Liver (tissue), 9 donors: ENCODE results near the gene TRHDE. TPM values are rescaled to one million over a fixed set of nuclear protein-coding genes. Genes with fewer than 3 reads are reported as not detected.

Experiments
- DNase-seq: peaks from one replicate; pipeline ENCODE4 v3.0.0-alpha.2; 2017; ENCODE audit warnings: low spot score
- H3K27ac ChIP-seq, 2 donors: one replicate each; pipeline ENCODE4 v1.7.0; 2013; ENCODE audit warnings: inconsistent platforms in 2 of 2, low read length in 2 of 2, control low read depth in 1 of 2, low read depth in 1 of 2, mild to moderate bottlenecking in 1 of 2
- H3K27me3 ChIP-seq, 4 donors: one replicate each; pipeline versions ENCODE4 v1.6.1 to v1.7.0; 2013; ENCODE audit warnings: low read length in 3 of 4, inconsistent platforms in 1 of 4, mild to moderate bottlenecking in 1 of 4, moderate library complexity in 1 of 4; ENCODE audit not compliant: control insufficient read depth in 4 of 4, insufficient read depth in 4 of 4
- H3K36me3 ChIP-seq, 4 donors: one replicate each; pipeline versions ENCODE4 v1.6.1 to v1.7.0; 2013; ENCODE audit warnings: low read length in 3 of 4, mild to moderate bottlenecking in 3 of 4, low read depth in 1 of 4, moderate library complexity in 1 of 4; ENCODE audit not compliant: control insufficient read depth in 4 of 4, insufficient read depth in 3 of 4
- H3K4me1 ChIP-seq, 4 donors: one replicate each; pipeline versions ENCODE4 v1.6.1 to v1.7.0; 2013; ENCODE audit warnings: low read length in 3 of 4, mild to moderate bottlenecking in 3 of 4, moderate library complexity in 1 of 4; ENCODE audit not compliant: control insufficient read depth in 4 of 4, insufficient read depth in 4 of 4
- H3K4me3 ChIP-seq, 3 donors: one replicate each; pipeline versions ENCODE4 v1.6.1 to v1.7.0; 2013; ENCODE audit warnings: low read length in 3 of 3, control low read depth in 1 of 3, low read depth in 1 of 3, mild to moderate bottlenecking in 1 of 3
- H3K9ac ChIP-seq, 2 donors: one replicate each; pipeline ENCODE4 v1.7.0; 2013; ENCODE audit warnings: low read length in 2 of 2, mild to moderate bottlenecking in 2 of 2, moderate library complexity in 2 of 2, control low read depth in 1 of 2, low read depth in 1 of 2
- H3K9me3 ChIP-seq, 4 donors: one replicate each; pipeline versions ENCODE4 v1.6.1 to v1.7.0; 2013; ENCODE audit warnings: low read length in 3 of 4; ENCODE audit not compliant: control insufficient read depth in 4 of 4
- ATF3 ChIP-seq: IDR thresholded peaks from 2 replicates; pipeline ENCODE4 v1.6.1; 2016; ENCODE audit warnings: antibody characterized with exemption
- CTCF ChIP-seq: fragments of 150-350 bp; IDR thresholded peaks from 2 replicates; pipeline ENCODE4 v1.5.1; 2017; ENCODE audit warnings: improper control_type of control experiment, low read depth, low read length; ENCODE audit not compliant: missing input control
- EGR1 ChIP-seq, 2 donors: IDR thresholded peaks; 2 replicates each; pipeline ENCODE4 v1.6.1; 2016 to 2018; ENCODE audit warnings: antibody characterized with exemption in 2 of 2, low read depth in 2 of 2
- FOXA1 ChIP-seq: IDR thresholded peaks from 2 replicates; pipeline ENCODE4 v1.6.1; 2016; ENCODE audit warnings: antibody characterized with exemption
- FOXA2 ChIP-seq: IDR thresholded peaks from 2 replicates; pipeline ENCODE4 v1.6.1; 2016; ENCODE audit warnings: antibody characterized with exemption
- GABPA ChIP-seq, 2 donors: IDR thresholded peaks in 1 of 2; conservative IDR thresholded peaks in 1 of 2; 2 replicates each; pipeline ENCODE4 v1.6.1; 2016; ENCODE audit warnings: antibody characterized with exemption in 2 of 2, mild to moderate bottlenecking in 1 of 2, moderate library complexity in 1 of 2
- HNF4A ChIP-seq, 2 donors: conservative IDR thresholded peaks; 2 replicates each; pipeline ENCODE4 v1.6.1; 2016; ENCODE audit warnings: antibody characterized with exemption in 2 of 2, mild to moderate bottlenecking in 2 of 2
- HNF4G ChIP-seq: IDR thresholded peaks from 2 replicates; pipeline ENCODE4 v1.6.1; 2016; ENCODE audit warnings: antibody characterized with exemption
- JUND ChIP-seq, 2 donors: IDR thresholded peaks; 2 replicates each; pipeline ENCODE4 v1.6.1; 2016; ENCODE audit warnings: antibody characterized with exemption in 2 of 2
- NR2F2 ChIP-seq: IDR thresholded peaks from 2 replicates; pipeline ENCODE4 v1.6.1; 2016; ENCODE audit warnings: antibody characterized with exemption
- RAD21 ChIP-seq, 2 donors: IDR thresholded peaks; 2 replicates each; pipeline ENCODE4 v1.6.1; 2016; ENCODE audit warnings: antibody characterized with exemption in 2 of 2, mild to moderate bottlenecking in 2 of 2
- REST ChIP-seq: IDR thresholded peaks from 2 replicates; pipeline ENCODE4 v1.6.1; 2016; ENCODE audit warnings: antibody characterized with exemption, mild to moderate bottlenecking
- RXRA ChIP-seq, 2 donors: IDR thresholded peaks; 2 replicates each; pipeline ENCODE4 v1.6.1; 2017 to 2018; ENCODE audit warnings: antibody characterized with exemption in 2 of 2, mild to moderate bottlenecking in 1 of 2
- SP1 ChIP-seq: IDR thresholded peaks from 2 replicates; pipeline ENCODE4 v1.6.1; 2018; ENCODE audit warnings: antibody characterized with exemption, mild to moderate bottlenecking
- TAF1 ChIP-seq: conservative IDR thresholded peaks from 2 replicates; pipeline ENCODE4 v1.6.1; 2016; ENCODE audit warnings: antibody characterized with exemption, mild to moderate bottlenecking
- YY1 ChIP-seq: IDR thresholded peaks from 2 replicates; pipeline ENCODE4 v1.6.1; 2016; ENCODE audit warnings: antibody characterized with exemption, mild to moderate bottlenecking
- ZBTB33 ChIP-seq: IDR thresholded peaks from 2 replicates; pipeline ENCODE4 v1.6.1; 2016; ENCODE audit warnings: antibody characterized with exemption
- WGBS: extraction: QIAGEN DNeasy Blood & Tissue Kit; methylation state at CpG from one replicate; pipeline ENCODE4 v1.1.7; 2013; 5-methylcytosine and 5-hydroxymethylcytosine counted together
- polyA plus RNA-seq, 2 donors: library from polyadenylated mRNA; stranded (reverse) in 1 of 2; unstranded in 1 of 2; fragments of 200-250 nt in 1 of 2; fragments of >200 nt in 1 of 2; fragmentation: Nextera tagmentation in 1 of 2; extraction: Ambion mirVana in 1 of 2; gene quantifications; one replicate each; pipeline versions ENCODE4 v1.2.1 to v1.2.3, GENCODE V29; 2013 to 2015
- total RNA-seq, 2 donors: library from RNA; depleted of rRNA; stranded (reverse); fragments of >200 nt; gene quantifications; one replicate each; pipeline ENCODE4 v1.2.3, GENCODE V29; 2014
- TF ChIP-seq, protein P1 (sequence below): IDR thresholded peaks from 2 replicates; pipeline ENCODE4 v1.6.1; 2016; ENCODE audit warnings: antibody characterized with exemption
- donor health status: healthy.
- donor health status: healthy.
- donor health status: healthy.
- donor health status: healthy.
- donor health status: healthy.

Gene TRHDE
- total and polyA plus RNA-seq, 4 donors = 0.05 to 0.17 (median 0.14) TPM; not detected in 1

GRCh38 chr12:72491426-72491825 is 219.3 kb downstream of the TRHDE start:
- Histone ChIP-seq H3K9me3 (no peaks in the 10 kb centered on the region), H3K4me3 (no peak overlapping the region), H3K9ac (no peak overlapping the region), H3K27me3 (no peaks in the 10 kb centered on the region), H3K36me3 (no peaks in the 10 kb centered on the region), H3K27ac (no peak overlapping the region), H3K4me1 (no peaks in the 10 kb centered on the region)
- no peak for DNase-seq
- TF ChIP-seq TAF1 (no peak), ZBTB33 (no peak)
- 84% methylated on average over 4 of the region's 4 CpGs for WGBS

GRCh38 chr12:72493407-72493806 is 221.2 kb downstream of the TRHDE start:
- no peak for DNase-seq
- no peaks in the 10 kb centered on the region for H3K27me3 ChIP-seq
- no peak overlapping the region for H3K27ac ChIP-seq
- no peaks in the 10 kb centered on the region for H3K36me3 ChIP-seq
- TF ChIP-seq TAF1 = no peak
- TF ChIP-seq RXRA (IDR thresholded peaks at IDR 0.05) = no peak
- TF ChIP-seq ATF3 = no peak
- no peak for TF ChIP-seq RAD21 (IDR thresholded peaks at IDR 0.05)
- TF ChIP-seq YY1 = no peak
- TF ChIP-seq FOXA1 = no peak
- TF ChIP-seq SP1 = no peak
- no peaks in the 10 kb centered on the region for H3K4me1 ChIP-seq
- H3K4me3 ChIP-seq = no peak overlapping the region
- 48% methylated on average over 1 of the region's 1 CpG for WGBS
- no peak overlapping the region for H3K9ac ChIP-seq
- H3K9me3 ChIP-seq = no peaks in the 10 kb centered on the region

DNA sequence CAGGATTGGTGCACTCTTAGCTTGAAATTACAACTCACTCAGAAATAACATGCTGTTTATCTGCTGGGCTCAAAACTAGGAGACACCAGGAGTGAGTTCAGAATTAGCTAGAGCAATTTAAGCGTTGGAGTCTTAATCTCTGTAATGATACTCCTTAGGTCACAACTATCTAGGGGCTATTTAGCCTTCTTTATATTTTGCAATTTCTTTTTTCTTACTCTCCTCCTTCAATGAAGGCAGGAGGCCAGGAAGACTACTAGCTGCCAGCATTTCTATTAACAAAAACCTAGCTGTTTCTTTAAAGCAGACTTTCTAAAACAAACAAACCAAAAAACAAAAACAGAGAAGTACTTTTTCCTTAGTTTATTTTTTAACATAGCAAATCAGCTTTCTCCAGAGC is 226.2 kb downstream of the TRHDE start:
- Histone ChIP-seq H3K36me3 (no peaks in the 10 kb centered on the region), H3K4me3 (no peak overlapping the region), H3K27ac (no peak overlapping the region), H3K9me3 (no peaks in the 10 kb centered on the region), H3K4me1 (no peaks in the 10 kb centered on the region), H3K27me3 (no peaks in the 10 kb centered on the region), H3K9ac (no peak overlapping the region)
- no peak for DNase-seq
- TF ChIP-seq JUND (IDR thresholded peaks at IDR 0.05) (no peak), FOXA2 (no peak), TAF1 (no peak), HNF4G (no peak), ZBTB33 (no peak), RAD21 (IDR thresholded peaks at IDR 0.05) (no peak), HNF4A (conservative IDR thresholded peaks at IDR 0.05) (no peak), YY1 (no peak), REST (no peak), CTCF (no peak), SP1 (no peak), GABPA (IDR thresholded peaks at IDR 0.05 in 1 of 2, conservative IDR thresholded peaks at IDR 0.05 in 1 of 2) (no peak), EGR1 (IDR thresholded peaks at IDR 0.05; ENCODE audit: low read depth in 2 of 2) (no peak), ATF3 (no peak), RXRA (IDR thresholded peaks at IDR 0.05) (no peak), FOXA1 (no peak), NR2F2 (no peak)
- TF ChIP-seq, protein P1, sequence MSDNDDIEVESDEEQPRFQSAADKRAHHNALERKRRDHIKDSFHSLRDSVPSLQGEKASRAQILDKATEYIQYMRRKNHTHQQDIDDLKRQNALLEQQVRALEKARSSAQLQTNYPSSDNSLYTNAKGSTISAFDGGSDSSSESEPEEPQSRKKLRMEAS = no peak
- WGBS = 82% methylated on average over 1 of the region's 1 CpG
